Putamen (tissue), 1 donor: ENCODE measurements around the gene MIER1.
A peak's percentile ranks its signal among the peaks of the same experiment; 100 is the strongest.
"Not testable (repeated sequence)": the region's sequence is repeated elsewhere in the genome, so short reads cannot be mapped to it uniquely, and the experiment has no call there.

Source experiments
- DNase-seq: peaks from one replicate; pipeline ENCODE4 v3.0.0-alpha.2; 2016; ENCODE audit warnings: low spot score

The MIER1 gene

GRCh38 chr1:66938613-66939012, 13.8 kb downstream of the MIER1 start:
- no peak for DNase-seq

DNA sequence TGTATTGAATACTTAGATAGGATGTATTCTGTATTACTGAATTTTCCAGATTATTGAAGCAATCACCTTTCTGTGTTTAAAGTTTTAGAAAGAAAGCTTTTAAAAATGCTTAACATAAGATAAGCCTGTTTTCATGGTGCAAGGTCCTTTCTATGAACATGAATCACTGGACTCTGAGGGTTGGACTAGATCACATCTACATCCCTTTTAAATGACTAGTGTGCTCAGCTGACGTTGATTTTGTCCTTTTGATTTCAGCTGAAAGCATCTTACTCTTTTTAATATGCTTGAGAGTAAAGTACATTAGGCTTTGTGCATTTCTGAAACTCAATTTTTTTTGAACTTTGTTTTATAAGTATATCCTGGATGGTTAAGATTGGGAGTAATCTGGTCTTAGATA, 16.2 kb downstream of the MIER1 start:
- DNase-seq, result no peak

GRCh38 chr1:66943361-66943969, 18.7 kb downstream of the MIER1 start:
- no peak for DNase-seq

DNA sequence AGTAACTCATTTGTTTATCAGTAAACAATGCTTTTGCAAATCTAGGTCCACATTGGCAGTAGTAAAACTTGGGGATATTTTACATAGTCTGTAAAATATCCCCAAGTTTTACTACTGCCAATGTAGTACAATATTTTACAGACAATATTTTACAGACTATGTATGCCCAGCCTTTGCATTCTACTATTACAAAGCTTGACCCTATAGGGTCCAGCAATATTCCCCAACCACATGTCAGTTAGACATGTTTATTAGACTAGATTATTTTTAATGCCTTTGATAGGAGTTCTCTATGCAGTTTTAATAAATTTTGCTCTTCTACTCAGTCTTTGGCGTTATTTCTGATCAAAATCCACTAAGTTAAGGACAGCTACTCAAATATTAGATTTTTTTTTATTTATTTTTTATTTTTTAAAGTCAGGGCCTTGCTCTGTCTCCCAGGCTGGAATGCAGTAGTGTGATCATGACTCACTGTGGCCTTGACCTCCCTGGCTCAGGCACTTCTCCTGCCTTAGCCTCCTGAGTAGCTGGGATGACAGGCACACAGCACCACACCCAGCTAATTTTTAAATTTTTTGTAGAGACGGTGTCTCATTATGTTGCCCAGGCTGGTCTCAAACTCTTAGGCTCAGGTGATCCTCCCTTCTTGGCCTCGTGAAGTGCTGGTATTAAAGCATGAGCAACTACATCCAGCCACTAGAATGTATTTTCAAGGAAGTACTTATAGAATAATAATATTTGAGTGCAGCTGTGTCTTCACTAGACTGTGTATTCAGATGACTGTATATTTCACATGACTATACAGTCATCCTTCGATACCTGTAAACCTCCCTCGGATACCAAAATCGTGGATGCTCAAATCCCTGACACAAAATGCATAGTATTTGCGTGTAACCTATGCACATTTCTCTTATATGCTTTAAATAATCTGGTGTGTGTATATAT, 19.8 kb downstream of the MIER1 start:
- no peak for DNase-seq

GRCh38 chr1:66945316-66945715, 20.5 kb downstream of the MIER1 start:
- DNase-seq, result no peak

DNA sequence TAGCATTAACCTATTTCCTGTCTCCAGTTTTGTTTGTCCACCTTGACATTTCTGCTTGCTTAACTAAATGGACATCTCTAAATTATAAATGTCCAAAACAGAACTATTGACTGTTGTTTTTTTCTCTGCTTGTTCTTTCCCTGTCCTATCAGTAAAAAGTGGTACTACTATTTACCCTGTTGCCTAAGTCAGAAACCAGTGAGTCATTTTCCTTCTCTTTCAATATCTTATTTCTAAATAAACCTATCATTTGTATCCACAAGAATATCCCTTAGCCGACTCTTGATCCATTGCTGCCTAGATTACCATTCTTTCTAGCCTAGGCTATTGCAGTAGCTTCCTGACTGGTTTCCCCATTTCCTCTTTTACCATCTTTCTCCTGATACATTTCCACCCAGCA, 22.5 kb downstream of the MIER1 start:
- no peak for DNase-seq

DNA sequence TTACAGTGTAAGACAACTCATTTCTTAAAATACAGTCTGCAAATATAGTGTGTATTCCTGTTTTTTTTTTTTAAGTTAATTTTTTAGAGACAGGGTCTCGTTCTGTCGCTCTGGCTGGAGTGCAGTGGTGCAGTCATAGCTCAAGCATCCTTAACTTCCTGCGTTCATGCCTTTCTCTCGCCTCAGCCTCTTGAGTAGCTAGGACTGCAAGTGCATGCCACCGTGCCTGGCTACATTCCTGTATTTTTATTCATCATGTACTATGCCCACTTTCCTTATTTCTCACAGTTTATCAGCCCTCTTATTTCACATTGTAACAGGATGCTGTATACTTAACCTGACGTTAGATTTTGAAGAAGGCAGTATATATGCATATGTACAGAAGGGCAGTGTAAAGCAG, 26.7 kb downstream of the MIER1 start:
- no peak for DNase-seq

- no peak for DNase-seq
These were observed 29.4 kb downstream of the MIER1 start for GRCh38 chr1:66954208-66954607.

- no peak for DNase-seq
These were observed 33.1 kb downstream of the MIER1 start for GRCh38 chr1:66957938-66958337.

GRCh38 chr1:66966188-66966873, 41.5 kb downstream of the MIER1 start:
- DNase-seq, result not testable (repeated sequence)

DNA sequence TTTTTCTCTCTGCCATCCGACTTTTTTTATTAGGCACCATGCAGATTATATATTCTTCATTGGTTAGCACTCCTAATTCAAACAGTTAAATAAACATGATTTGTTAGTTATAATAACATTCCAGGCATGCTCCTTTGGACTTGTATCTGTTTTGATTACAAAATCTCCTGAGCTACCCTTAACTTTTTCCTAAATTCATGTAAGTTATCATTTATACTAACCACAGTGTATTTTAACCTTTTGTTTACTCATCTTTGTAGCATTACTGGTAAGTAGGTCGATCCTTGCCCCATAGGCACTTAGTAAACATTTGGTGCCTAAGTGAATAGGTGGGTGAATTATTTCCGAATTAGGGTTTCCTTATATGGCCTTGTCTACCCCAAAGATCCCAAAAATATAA, 43.8 kb downstream of the MIER1 start:
- DNase-seq, result no peak

DNA sequence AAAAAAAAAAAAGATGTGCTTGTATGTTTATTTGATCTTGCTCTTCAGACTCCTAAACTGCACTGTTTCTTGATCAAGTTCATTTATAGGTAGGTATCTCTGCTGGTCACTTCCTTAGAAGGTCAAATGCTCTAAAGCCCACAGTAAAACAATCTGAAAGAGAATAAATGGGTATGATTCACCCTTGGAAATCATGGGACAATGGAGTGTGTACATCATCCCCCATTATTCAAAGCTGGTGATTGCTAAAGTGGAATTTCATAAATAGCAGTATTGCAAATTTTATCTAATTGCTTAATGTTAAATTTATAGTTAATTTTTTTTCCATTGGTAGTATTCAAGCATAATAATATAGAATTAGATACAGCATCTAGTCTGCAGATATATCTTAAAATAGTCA, 53.4 kb downstream of the MIER1 start:
- DNase-seq, result no peak

DNA sequence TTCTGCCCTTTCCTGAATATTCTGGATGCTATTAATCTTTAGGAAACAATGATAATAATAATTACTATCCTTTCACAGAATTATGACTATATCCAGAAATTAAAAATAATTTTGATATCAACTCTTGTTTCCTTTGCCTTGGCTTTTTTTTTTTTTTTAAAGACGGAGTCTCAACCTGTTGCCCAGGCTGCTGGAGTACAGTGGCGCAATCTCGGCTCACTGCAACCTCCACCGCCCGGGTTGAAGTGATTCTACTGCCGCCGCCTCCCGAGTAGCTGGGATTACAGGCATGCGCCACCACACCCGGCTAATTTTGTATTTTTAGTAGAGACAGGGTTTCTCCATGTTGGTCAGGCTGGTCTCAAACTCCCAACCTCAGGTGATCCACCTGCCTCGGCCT, 54.8 kb downstream of the MIER1 start:
- DNase-seq, result not testable (repeated sequence)

GRCh38 chr1:66980745-66981367, 56.1 kb downstream of the MIER1 start:
- no peak for DNase-seq

DNA sequence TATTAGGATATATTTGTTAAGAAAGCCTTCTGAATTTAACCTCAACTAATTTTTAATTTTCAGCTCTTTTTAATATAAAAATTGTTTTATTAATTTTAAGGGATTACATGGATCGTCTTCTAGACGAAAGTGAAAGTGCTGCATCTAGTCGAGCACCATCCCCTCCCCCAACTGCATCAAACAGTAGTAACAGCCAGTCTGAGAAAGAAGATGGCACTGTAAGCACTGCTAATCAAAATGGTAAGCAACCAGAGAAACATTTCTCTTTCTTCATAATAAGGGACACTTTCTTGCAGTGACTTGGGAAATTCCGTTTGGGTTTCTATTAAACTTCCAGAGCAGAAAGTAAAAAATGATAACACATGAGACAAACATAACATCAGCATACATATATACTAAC, 56.9 kb downstream of the MIER1 start:
- peak; percentile 54 for DNase-seq

DNA sequence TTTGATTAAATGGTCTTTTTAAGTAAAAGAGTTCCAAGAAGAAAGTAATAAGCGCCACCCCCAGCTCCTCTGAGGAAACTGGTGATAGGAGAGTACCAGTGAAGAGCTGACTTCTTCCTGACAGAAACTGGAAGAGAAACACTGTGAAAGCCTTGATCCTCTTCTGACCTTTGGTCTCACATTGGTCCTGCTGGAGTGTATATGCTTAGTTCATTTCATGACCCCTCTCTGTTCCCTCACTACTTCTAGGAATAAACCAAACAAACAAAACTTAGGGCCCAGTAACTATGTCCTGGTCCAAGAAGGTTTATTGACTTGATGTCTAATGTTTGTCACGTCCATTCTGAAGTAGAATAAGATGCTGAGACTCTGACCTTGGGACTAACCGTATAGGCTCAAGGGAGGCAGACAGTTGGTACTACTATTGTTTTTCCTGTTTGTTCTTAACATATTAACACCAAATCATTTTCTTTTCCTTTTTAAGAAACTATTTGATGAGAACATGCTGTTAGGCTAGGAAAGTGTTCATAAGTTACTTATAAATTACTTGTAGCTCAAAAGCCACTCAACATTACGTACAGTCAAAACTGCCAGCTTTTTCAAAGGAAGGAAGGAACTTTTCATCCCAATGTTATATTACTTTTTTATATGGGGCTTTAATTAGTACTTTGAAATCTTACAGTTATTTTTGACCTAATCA, 57.9 kb downstream of the MIER1 start:
- no peak for DNase-seq

DNA sequence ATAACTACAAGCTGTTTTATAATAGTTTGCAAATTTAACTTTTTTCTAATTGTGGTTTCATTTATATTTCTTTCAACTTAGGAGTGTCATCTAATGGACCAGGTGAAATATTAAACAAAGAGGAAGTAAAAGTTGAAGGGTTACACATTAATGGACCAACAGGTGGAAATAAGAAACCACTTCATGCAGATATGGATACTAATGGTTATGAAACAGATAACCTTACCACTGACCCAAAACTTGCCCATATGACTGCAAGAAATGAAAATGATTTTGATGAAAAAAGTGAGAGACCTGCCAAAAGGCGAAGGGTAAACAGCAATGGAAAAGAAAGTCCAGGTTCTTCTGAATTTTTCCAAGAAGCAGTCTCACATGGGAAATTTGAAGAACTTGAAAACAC, 59.7 kb downstream of the MIER1 start:
- no peak for DNase-seq

DNA sequence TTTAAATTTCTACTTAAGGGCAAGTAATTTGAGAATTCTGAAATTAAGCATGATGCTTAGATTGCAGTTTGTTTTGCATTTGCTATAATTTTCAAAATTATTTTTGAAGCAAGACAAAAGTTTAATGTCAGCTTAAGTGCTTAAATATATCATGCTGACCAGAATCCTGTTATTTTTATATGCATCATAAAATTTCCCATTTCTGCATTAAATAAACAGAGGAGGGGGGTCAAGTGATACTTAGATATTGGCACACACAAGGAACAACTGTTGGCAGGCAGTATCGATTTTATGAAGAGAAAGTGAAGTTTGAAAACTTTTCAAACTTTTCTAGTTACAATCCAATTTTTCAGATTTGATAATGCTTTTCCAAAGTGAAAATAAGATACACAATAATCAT, 61.0 kb downstream of the MIER1 start:
- no peak for DNase-seq

- no peak for DNase-seq
These were observed 68.3 kb downstream of the MIER1 start for GRCh38 chr1:66993076-66993475.

- peak; percentile 53 for DNase-seq
These were observed 71.4 kb downstream of the MIER1 start for GRCh38 chr1:66996018-66996682.

DNA sequence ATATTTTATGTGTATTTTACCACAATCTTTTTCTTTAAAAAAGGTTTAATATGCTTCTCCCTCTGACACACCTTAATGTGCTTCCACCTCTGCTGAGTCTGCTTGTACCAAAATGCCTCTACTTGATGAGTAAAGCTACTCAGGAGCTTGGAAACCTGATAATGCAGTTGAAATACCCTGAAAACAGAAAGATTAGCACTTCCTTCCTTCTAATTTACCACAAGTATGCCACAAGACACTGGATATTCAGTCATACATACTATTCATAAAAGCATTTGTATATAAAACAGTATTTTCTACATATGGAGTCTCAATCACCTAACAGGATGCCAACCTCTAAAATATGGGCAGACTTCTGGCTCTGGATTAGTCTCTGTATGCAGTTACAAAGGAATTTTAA, 74.2 kb downstream of the MIER1 start:
- no peak for DNase-seq
